AG10803 (cell line): ENCODE results near the gene GALNT2.

Source experiments
- DNase-seq: peaks from one replicate; pipeline ENCODE4 v3.0.0; 2010; ENCODE audit warnings: low read depth
- H3K4me3 ChIP-seq: 2 replicates; pipeline ENCODE4 v1.5.1; 2011; ENCODE audit warnings: mild to moderate bottlenecking, low read length, control low read depth
- CTCF ChIP-seq: conservative IDR thresholded peaks from 2 replicates; pipeline ENCODE4 v1.5.1; 2011; ENCODE audit warnings: mild to moderate bottlenecking, low read length, control low read depth, inconsistent platforms

Gene GALNT2

GRCh38 chr1:230135726-230136125, 68.7 kb downstream of the GALNT2 start:
- H3K4me3 ChIP-seq: no peak overlapping the region
- TF ChIP-seq CTCF: no peak
- DNase-seq: no peak

GRCh38 chr1:230136453-230137336, 69.7 kb downstream of the GALNT2 start:
- DNase-seq: no peak
- TF ChIP-seq CTCF: no peak
- no peak overlapping the region for H3K4me3 ChIP-seq

- DNase-seq: peak; percentile 56
- H3K4me3 ChIP-seq: no peak overlapping the region
- no peak for TF ChIP-seq CTCF
Observed at GRCh38 chr1:230137337-230137815, 70.3 kb downstream of the GALNT2 start.

- no peak overlapping the region for H3K4me3 ChIP-seq
- DNase-seq: no peak
- TF ChIP-seq CTCF: no peak
Observed at GRCh38 chr1:230138561-230139239, 71.7 kb downstream of the GALNT2 start.

- no peak for DNase-seq
- no peak overlapping the region for H3K4me3 ChIP-seq
- TF ChIP-seq CTCF: no peak
Observed at GRCh38 chr1:230139315-230139714, 72.3 kb downstream of the GALNT2 start.

GRCh38 chr1:230139741-230140140, 72.7 kb downstream of the GALNT2 start:
- no peak overlapping the region for H3K4me3 ChIP-seq
- DNase-seq: no peak
- TF ChIP-seq CTCF: no peak
